ENCODE data around the gene TRIOBP.

TRIOBP gene

GRCh38 chr22:37701141-37701786 is 4.4 kb downstream of the TRIOBP start:
- no peak for TF ChIP-seq CTCF (IDR thresholded peaks at IDR 0.05; ENCODE audit: low read depth, low read length)
- no peak overlapping the region for H3K4me3 ChIP-seq (ENCODE audit: low read depth, low read length)

- TF ChIP-seq CTCF (IDR thresholded peaks at IDR 0.05; ENCODE audit: low read depth, low read length): no peak
Measured at GRCh38 chr22:37703906-37704305, 7.1 kb downstream of the TRIOBP start.

GRCh38 chr22:37704645-37705044 is 7.8 kb downstream of the TRIOBP start:
- H3K4me3 ChIP-seq (ENCODE audit: low read depth, low read length): no peak overlapping the region
- no peak for TF ChIP-seq CTCF (IDR thresholded peaks at IDR 0.05; ENCODE audit: low read depth, low read length)

More at GRCh38 chr22:37703906-37704305, 7.1 kb downstream of the TRIOBP start:
- H3K4me3 ChIP-seq (ENCODE audit: low read depth, low read length): no peak overlapping the region

- TF ChIP-seq CTCF (IDR thresholded peaks at IDR 0.05; ENCODE audit: low read depth, low read length): no peak
- H3K4me3 ChIP-seq (ENCODE audit: low read depth, low read length): no peak overlapping the region
Measured at GRCh38 chr22:37705205-37705604, 8.4 kb downstream of the TRIOBP start.

- H3K4me3 ChIP-seq (ENCODE audit: low read depth, low read length): no peak overlapping the region
- TF ChIP-seq CTCF (IDR thresholded peaks at IDR 0.05; ENCODE audit: low read depth, low read length): no peak
Measured at GRCh38 chr22:37708580-37709444, 12.0 kb downstream of the TRIOBP start.

- no peak for TF ChIP-seq CTCF (IDR thresholded peaks at IDR 0.05; ENCODE audit: low read depth, low read length)
- H3K4me3 ChIP-seq (ENCODE audit: low read depth, low read length): no peak overlapping the region
Measured at GRCh38 chr22:37709445-37709765, 12.6 kb downstream of the TRIOBP start.

- TF ChIP-seq CTCF (IDR thresholded peaks at IDR 0.05; ENCODE audit: low read depth, low read length): no peak
- no peak overlapping the region for H3K4me3 ChIP-seq (ENCODE audit: low read depth, low read length)
Measured at GRCh38 chr22:37710675-37711074, 13.8 kb downstream of the TRIOBP start.
